ENCODE data around the gene VTCN1.

Gene VTCN1

GRCh38 chr1:117093870-117094621 is 116.7 kb downstream of the VTCN1 start:
- no peak for DNase-seq
